Epithelial cell of proximal tubule (primary cell): ENCODE data around the gene ATP5PO. TPM values are rescaled to one million over a fixed set of nuclear protein-coding genes. Genes with fewer than 3 reads are reported as not detected.

ENCODE experiments used
- DNase-seq: peaks from one replicate; pipeline ENCODE4 v3.0.0-alpha.2; 2011; ENCODE audit warnings: low read depth
- H3K4me3 ChIP-seq: 2 replicates; pipeline ENCODE4 v1.5.1; 2011; ENCODE audit warnings: low read depth, mild to moderate bottlenecking, low read length
- CTCF ChIP-seq: conservative IDR thresholded peaks from 2 replicates; pipeline ENCODE4 v1.5.1; 2012; ENCODE audit warnings: low read depth, mild to moderate bottlenecking, low read length
- total RNA-seq: library from RNA; depleted of rRNA; stranded (reverse); fragments of >200 nt; gene quantifications from 2 replicates; pipeline ENCODE4 v1.2.3, GENCODE V29; 2015

The ATP5PO gene
- total RNA-seq, 1 donor from 2014 or later: 313 TPM

- H3K4me3 ChIP-seq: no peak overlapping the region
- no peak for TF ChIP-seq CTCF
- DNase-seq: no peak
These were observed 61.0 kb downstream of the ATP5PO start for GRCh38 chr21:33854604-33855003.

Other genes starting within 250 kb of the ATP5PO start
- gene MRPS6, start 157.8 kb upstream of the ATP5PO start, total RNA-seq: 48.3 and 48.9 TPM in 2 replicates
- gene SLC5A3, start 157.8 kb upstream of the ATP5PO start, total RNA-seq: 13.1 and 13.7 TPM in 2 replicates